GM12872 (cell line): Measurements from ENCODE around the gene ENOX1.
A peak's percentile ranks its signal among the peaks of the same experiment; 100 is the strongest.

Experiments
- CTCF ChIP-seq: IDR thresholded peaks from 3 replicates; pipeline ENCODE4 v1.5.1; 2011; ENCODE audit warnings: low read depth, mild to moderate bottlenecking, low read length, moderate library complexity; ENCODE audit not compliant: insufficient read depth

Gene ENOX1

GRCh38 chr13:43240278-43240677 is 546.5 kb downstream of the ENOX1 start:
- no peak for TF ChIP-seq CTCF

DNA sequence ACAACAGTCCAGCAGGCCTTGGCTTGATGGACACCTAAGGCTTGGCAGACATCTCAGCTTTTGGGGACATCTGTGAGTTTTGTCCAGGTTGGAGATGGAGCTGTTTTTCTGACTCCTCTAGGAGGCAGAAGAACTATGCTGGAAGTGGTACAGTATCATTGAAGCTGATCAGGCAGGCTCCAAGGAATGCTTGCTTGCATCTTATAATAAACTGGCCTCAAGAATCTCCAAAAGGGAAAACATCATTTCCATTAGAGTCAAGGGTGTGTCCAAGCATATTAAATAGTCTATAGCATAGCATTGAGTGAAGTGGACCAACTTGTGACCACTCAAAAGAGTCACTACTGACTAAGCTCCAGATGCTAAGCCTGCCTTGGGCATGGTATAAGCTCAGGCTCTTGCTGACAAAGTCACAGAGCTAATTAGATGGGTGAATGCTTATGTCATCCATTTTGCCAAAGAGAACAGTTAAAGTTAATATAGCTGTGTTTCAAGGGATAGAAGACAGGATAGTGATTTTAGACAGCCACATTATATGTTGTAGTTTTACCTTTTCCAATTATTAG is 547.4 kb downstream of the ENOX1 start:
- no peak for TF ChIP-seq CTCF

DNA sequence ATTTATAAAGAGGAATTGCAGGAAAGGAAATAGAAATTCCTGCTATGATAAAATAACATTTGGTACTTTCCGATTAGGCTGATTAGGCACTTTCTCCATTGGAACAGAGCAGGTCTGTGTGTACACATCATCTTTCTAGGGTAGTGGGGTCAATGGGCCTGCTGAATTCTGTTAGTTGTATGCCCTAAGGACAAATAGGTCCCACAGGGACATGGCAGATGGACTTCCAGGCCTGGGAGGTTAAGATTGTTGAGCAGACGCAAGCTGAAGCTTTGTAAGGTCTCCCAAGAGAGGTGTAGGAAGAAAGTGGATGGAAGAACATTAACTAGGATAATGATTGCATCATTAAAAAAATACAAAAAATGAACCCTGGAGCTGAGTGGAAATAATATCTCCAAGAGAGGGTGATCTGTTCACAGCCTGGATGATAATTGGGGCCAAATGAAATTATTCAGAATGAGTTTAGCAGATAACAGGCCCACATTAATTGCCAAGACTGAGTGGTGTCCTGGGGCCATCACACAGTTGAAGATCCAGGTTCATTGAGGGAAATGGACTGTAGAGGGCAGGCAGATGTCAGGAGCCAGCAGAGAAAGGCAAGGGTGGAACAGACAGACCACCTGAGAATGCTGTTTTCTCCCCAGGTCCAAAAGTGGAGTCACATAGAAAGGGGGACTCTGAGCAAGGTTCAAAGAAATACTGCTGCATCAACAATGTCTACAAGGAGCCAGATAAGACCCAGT is 548.3 kb downstream of the ENOX1 start:
- 0 out of 3 replicates have a peak, but pooled peaks have one; percentile 1 for TF ChIP-seq CTCF

DNA sequence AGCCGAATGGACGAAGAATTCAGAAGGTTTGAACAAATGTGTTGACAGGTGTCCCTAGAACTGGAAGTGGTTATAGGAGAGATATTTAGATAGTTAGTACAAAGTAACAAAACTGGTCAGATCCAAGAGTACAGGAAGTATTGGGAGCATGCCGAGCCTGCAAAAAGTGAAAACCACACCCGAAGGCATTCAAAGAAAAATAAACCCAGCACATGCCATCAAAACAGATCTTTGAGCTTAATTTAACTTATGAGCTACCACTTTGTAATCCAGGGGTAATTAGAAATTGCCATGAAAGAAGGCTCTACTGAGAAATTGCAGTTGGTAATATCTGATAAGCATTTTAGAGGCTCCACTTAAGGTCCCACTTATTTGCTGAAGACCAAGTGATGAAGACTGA is 549.2 kb downstream of the ENOX1 start:
- TF ChIP-seq CTCF = no peak

- no peak for TF ChIP-seq CTCF
These were observed 551.7 kb downstream of the ENOX1 start for GRCh38 chr13:43235028-43235427.

GRCh38 chr13:43232873-43233265 is 553.9 kb downstream of the ENOX1 start:
- TF ChIP-seq CTCF = no peak

- TF ChIP-seq CTCF = no peak
These were observed 554.5 kb downstream of the ENOX1 start for GRCh38 chr13:43232144-43232872.
